ENCODE measurements around the gene ADGB.

GRCh38 chr6:146634022-146634421 lies 35.2 kb downstream of the ADGB start:
- no peak for TF ChIP-seq CTCF (IDR thresholded peaks at IDR 0.05)
- TF ChIP-seq POLR2A (IDR thresholded peaks at IDR 0.05) = no peak

All from thyroid gland (tissue), 4 donors.